GM06990 (cell line): ENCODE results near the gene MTIF3.

Experiments used
- DNase-seq: peaks from one replicate; pipeline ENCODE4 v3.0.0-alpha.2; 2011; ENCODE audit not compliant: insufficient read length; ENCODE audit errors: extremely low read depth
- H3K27me3 ChIP-seq: replicated peaks from 2 replicates; pipeline ENCODE4 v1.6.0; 2011; ENCODE audit warnings: low read length; ENCODE audit not compliant: control insufficient read depth, insufficient read depth
- H3K36me3 ChIP-seq: 2 replicates; pipeline ENCODE4 v1.5.1; 2011; ENCODE audit warnings: low read length; ENCODE audit not compliant: control insufficient read depth, insufficient read depth
- H3K4me3 ChIP-seq: replicated peaks from 2 replicates; pipeline ENCODE4 v1.5.1; 2011; ENCODE audit warnings: low read depth, mild to moderate bottlenecking, control low read depth, low read length
- TF ChIP-seq, protein P1 (sequence below): IDR thresholded peaks from 2 replicates; pipeline ENCODE4 v1.5.1; 2011; ENCODE audit warnings: low read length, control low read depth, mild to moderate bottlenecking, inconsistent platforms; ENCODE audit not compliant: insufficient read depth, poor library complexity, severe bottlenecking

The MTIF3 gene

DNA sequence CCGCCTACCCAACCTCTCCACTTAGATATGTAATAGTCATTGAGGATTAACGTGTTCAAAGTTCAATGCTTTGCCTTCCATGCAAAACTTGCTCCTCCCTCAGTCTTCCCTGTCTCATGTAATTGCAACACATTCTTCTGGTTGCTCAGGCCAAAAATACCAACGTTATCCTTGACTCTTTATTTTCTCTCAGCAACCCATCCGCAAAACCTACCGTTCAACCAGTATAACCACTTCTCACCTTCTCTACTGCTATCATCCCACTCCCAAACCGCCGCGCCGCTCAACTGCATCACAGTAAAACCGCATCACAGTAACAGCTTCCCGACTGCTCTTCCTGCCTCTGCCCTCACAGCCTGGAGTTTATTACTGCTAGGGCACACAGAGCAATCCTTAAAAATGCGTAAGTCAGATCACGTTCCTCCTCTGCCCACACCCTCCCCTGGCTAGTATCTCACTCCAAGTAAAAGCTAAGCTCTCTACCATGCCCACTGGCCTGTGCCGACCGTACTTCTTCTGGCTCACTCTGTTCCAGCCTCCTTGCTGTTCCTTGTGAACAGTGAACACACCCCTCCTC lies 8.2 kb downstream of the MTIF3 start:
- no peak for DNase-seq
- TF ChIP-seq, protein P1, sequence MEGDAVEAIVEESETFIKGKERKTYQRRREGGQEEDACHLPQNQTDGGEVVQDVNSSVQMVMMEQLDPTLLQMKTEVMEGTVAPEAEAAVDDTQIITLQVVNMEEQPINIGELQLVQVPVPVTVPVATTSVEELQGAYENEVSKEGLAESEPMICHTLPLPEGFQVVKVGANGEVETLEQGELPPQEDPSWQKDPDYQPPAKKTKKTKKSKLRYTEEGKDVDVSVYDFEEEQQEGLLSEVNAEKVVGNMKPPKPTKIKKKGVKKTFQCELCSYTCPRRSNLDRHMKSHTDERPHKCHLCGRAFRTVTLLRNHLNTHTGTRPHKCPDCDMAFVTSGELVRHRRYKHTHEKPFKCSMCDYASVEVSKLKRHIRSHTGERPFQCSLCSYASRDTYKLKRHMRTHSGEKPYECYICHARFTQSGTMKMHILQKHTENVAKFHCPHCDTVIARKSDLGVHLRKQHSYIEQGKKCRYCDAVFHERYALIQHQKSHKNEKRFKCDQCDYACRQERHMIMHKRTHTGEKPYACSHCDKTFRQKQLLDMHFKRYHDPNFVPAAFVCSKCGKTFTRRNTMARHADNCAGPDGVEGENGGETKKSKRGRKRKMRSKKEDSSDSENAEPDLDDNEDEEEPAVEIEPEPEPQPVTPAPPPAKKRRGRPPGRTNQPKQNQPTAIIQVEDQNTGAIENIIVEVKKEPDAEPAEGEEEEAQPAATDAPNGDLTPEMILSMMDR, result no peak

DNA sequence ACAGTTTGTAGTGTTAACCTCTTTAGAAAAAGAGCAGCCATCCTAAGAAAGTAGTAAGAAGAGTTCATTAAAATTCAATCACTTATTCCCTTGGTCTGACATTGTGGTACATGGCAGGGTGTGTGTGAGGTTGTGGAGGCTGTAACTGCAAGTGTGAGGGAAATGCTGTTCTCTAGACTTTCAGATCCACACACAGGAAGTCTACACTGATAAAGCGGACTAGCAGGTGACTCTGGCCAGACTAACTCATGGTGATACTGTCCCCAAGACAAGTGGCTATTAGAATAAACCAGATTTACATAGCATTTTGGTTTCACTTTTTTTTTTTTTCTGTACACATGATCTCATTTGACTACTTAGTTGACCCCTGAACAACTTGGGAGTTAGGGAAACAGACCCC lies 10.0 kb downstream of the MTIF3 start:
- no peaks in the 10 kb centered on the region for H3K27me3 ChIP-seq
- H3K36me3 ChIP-seq, result peaks cover 4% of the 10 kb centered on the region
- DNase-seq, result no peak
- H3K4me3 ChIP-seq, result no peak overlapping the region
- TF ChIP-seq, protein P1, result no peak

More for the DNA sequence above, 8.2 kb downstream of the MTIF3 start:
- H3K27me3 ChIP-seq, result no peaks in the 10 kb centered on the region
- H3K4me3 ChIP-seq, result no peak overlapping the region
- peaks cover 3% of the 10 kb centered on the region for H3K36me3 ChIP-seq

DNA sequence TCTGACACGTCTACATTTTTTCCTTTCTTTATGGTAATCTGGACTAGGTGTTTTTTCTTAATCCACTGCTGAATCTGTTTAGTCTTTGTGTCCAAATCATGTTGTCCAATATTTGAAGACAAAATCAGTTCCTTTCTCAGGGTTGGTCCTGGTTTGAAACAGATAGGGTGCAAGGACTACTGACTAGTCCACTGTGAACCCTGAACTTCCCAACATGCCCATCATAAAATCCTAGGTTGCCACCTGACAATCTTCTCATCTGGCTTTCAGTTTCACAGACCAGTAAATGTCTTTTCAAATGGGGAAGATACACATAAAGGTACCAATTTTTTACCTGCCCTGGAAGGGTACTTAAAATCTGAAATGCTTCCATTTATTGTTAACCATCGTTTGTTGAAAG lies 13.2 kb downstream of the MTIF3 start:
- Histone ChIP-seq H3K36me3 (peaks cover 10% of the 10 kb centered on the region), H3K4me3 (no peak overlapping the region)

DNA sequence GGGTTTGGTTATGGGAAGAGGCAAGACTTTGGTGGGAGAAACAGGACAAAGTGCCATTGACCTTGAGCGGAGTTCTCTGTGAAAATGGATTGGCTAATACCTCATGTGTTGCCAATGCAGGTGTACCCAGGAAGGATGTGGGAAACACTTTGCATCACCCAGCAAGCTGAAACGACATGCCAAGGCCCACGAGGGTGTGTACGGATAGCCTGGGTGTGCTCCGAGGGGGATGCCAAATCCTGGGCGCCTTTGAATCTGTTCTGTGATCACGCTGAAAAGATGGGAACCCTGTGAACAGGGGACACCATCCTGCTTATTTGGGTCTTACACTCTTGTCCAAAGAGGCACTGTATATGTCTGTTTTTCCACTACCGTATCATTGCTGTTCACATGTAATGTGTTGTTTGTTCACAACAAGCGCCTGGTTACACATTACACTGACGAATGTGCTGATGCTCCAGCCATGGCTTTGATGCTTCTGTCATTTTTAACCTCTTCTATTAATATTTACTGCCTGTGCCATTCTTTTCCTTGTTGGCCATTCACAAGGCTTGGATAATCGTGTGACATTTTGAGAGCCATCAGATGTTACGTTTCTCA lies 17.7 kb downstream of the MTIF3 start:
- Histone ChIP-seq H3K36me3 (peaks cover 25% of the 10 kb centered on the region), H3K27me3 (no peaks in the 10 kb centered on the region), H3K4me3 (no peak overlapping the region)
- TF ChIP-seq, protein P1, result no peak
- DNase-seq, result no peak

More for the DNA sequence above, 13.2 kb downstream of the MTIF3 start:
- no peak for DNase-seq
- H3K27me3 ChIP-seq, result no peaks in the 10 kb centered on the region
- TF ChIP-seq, protein P1, result no peak

DNA sequence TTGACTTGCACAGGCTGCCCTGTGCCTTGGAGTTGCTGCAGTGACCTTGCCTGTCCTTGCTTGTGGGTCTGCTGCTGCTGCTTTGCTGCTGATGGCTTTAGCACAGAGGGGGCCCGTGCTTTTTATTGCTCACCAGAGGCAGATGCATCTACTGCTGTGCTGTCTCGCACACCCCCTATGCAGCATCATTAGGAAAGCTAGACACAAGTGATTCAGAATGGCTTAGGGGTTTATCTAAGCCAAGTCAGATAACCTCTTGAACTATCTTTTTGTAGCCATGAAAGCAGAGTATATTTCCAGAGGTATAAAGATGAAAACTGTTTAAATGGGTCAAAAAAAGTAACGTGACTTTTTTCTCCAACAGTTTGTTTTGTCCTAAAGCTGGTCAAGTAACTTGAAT lies 18.2 kb downstream of the MTIF3 start:
- peaks cover 25% of the 10 kb centered on the region for H3K36me3 ChIP-seq

More for the DNA sequence above, 18.2 kb downstream of the MTIF3 start:
- no peak overlapping the region for H3K4me3 ChIP-seq
- TF ChIP-seq, protein P1, result no peak
- DNase-seq, result no peak
- H3K27me3 ChIP-seq, result no peaks in the 10 kb centered on the region
